HG02943 (cell line): ENCODE measurements around the gene MAPT.

Source experiments
- ATAC-seq: cut with Tn5 transposase; IDR thresholded peaks from one replicate; pipeline ENCODE4 v1.9.1; 2021; ENCODE audit warnings: mild to moderate bottlenecking, low read depth, moderate library complexity; ENCODE audit not compliant: unreplicated experiment

MAPT gene

GRCh38 chr17:46037722-46038255, 143.4 kb downstream of the MAPT start:
- no peak for ATAC-seq

- no peak for ATAC-seq
These were observed 144.1 kb downstream of the MAPT start for GRCh38 chr17:46038414-46038813.

GRCh38 chr17:46038937-46039336, 144.6 kb downstream of the MAPT start:
- ATAC-seq = no peak

- no peak for ATAC-seq
These were observed 145.3 kb downstream of the MAPT start for GRCh38 chr17:46039592-46040186.

GRCh38 chr17:46042246-46042645, 147.9 kb downstream of the MAPT start:
- ATAC-seq = no peak

GRCh38 chr17:46042925-46043324, 148.6 kb downstream of the MAPT start:
- ATAC-seq = no peak

GRCh38 chr17:46043606-46044005, 149.3 kb downstream of the MAPT start:
- ATAC-seq = no peak

GRCh38 chr17:46044286-46044928, 150.1 kb downstream of the MAPT start:
- ATAC-seq = no peak

- no peak for ATAC-seq
These were observed 150.6 kb downstream of the MAPT start for GRCh38 chr17:46044989-46045388.

- ATAC-seq = no peak
These were observed 151.3 kb downstream of the MAPT start for GRCh38 chr17:46045639-46046038.

GRCh38 chr17:46046957-46047356, 152.6 kb downstream of the MAPT start:
- no peak for ATAC-seq

- ATAC-seq = no peak
These were observed 153.0 kb downstream of the MAPT start for GRCh38 chr17:46047398-46047797.

- ATAC-seq = no peak
These were observed 153.5 kb downstream of the MAPT start for GRCh38 chr17:46047856-46048255.

GRCh38 chr17:46049656-46050055, 155.3 kb downstream of the MAPT start:
- no peak for ATAC-seq

GRCh38 chr17:46053911-46054534, 159.7 kb downstream of the MAPT start:
- no peak for ATAC-seq

GRCh38 chr17:46056800-46057304, 162.5 kb downstream of the MAPT start:
- no peak for ATAC-seq

- ATAC-seq = no peak
These were observed 163.0 kb downstream of the MAPT start for GRCh38 chr17:46057366-46057765.

- ATAC-seq = no peak
These were observed 165.1 kb downstream of the MAPT start for GRCh38 chr17:46059486-46059885.

GRCh38 chr17:46060461-46060860, 166.1 kb downstream of the MAPT start:
- no peak for ATAC-seq

- no peak for ATAC-seq
These were observed 167.1 kb downstream of the MAPT start for GRCh38 chr17:46061435-46061834.

- ATAC-seq = no peak
These were observed 168.9 kb downstream of the MAPT start for GRCh38 chr17:46063241-46063640.

GRCh38 chr17:46064460-46064859, 170.1 kb downstream of the MAPT start:
- no peak for ATAC-seq
